ENCODE results near the gene CHST8.
"Not testable (repeated sequence)": the region's sequence is repeated elsewhere in the genome, so short reads cannot be mapped to it uniquely, and the experiment has no call there.

The CHST8 gene

DNA sequence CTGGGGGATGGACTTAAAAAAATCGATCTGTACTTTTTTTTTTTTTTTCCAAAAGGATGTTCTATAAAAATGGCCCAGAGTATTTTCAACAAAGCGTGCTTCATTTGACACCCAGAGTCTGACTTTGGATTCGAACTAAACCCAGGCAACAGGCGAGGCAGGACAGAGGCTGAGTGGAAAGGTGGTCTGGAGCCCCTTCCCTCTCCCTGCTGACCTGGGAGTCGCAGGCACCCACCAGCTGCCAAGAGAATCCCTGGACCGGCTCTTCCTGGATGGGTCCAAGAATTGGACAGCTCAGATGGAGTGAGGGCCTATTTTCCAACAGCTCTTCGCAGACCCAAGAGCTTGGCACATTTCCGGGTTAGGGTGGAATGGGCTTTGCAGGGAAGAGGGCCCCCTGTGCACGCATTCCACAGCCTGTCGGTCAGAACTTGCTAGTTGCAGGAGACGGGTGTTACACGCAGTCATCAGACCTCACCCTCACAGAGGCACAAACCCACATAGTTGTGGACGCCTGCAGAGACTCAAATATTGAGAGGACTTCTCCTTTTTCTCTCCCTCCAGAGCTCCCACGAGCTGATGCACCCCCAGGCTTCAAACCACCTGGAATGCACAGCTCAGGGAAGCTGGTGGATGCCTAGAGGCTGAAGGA lies 190.1 kb downstream of the CHST8 start:
- DNase-seq (ENCODE audit: low read depth) = no peak

DNA sequence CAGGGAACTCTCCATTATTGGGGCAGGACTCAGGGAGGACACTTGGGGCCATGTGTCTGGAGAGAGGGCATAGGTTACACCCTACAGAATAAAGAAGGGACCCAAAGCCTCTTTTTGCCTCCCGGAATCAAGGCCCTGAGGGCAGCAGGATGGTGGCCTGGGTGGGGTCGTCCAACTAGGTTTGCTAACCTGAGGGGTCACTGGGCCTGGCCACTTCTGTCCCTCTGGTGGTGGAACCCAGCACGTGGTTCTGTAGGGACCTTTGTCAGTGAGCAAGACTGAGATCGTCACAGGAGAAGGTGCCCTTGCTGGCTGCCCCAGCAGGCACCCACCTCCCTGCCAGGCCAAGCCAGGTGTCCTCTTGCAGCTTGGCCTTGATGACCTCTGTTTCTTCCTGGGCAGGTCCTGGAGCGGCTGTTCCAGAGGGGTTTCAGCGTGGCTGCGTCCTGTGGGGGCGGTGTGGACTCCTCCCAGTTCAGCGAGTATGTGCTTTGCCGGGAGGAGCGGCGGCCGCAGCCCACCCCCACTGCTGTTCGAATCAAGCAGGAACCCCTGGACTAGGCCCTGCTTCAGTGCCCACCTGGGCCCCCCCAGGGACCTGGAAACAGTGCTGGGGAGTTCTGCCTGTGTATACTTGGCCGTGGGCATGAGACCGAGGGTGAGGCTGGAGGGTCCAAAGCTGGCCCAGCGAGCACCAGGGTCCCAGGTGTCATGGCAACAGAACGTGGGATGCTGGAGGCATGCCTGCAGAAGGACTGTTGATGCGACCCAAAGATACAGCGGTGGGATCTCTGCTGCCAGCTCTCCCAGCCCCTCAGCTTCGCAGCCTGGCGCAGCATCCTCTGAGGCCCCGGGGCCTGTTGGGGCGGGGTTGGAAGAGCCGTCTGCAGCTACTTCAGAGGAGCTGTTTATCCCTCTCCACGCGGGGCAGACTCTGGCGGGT lies 190.9 kb downstream of the CHST8 start:
- DNase-seq (ENCODE audit: low read depth) = no peak

DNA sequence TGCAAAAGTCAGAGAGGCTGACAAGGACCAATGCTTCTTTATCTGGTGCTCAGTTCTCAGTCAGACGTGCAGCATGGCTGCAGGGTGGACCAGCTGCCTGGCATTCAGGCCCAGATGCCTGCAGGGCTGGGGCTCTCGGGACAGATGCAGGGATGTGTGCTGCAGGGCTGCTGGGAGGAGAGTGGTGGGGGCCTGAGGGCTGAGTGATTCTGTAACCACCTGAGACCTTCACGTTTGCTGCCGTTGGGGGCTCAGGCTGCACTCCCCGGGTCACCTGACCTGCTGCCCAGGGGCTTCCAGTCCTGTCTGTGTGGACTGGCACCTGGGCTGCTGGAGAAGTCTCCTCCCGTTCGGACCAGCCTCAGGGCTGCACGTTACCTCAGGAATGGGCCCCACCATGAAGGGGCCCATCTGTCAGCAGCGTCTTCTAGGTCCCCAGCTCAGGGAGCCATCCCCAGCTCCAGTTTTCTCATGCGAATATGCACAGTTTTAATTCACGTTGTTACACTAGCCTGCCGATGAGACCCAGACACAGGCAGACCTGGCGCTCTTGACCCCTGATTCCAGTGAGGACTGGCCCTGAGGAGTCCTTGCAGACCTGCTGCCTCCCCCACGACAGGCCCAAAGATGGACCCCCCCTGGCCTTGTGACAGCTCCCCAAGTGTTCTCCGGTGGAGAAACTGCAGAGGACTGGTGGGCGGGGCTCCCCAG lies 191.8 kb downstream of the CHST8 start:
- no peak for DNase-seq (ENCODE audit: low read depth)

DNA sequence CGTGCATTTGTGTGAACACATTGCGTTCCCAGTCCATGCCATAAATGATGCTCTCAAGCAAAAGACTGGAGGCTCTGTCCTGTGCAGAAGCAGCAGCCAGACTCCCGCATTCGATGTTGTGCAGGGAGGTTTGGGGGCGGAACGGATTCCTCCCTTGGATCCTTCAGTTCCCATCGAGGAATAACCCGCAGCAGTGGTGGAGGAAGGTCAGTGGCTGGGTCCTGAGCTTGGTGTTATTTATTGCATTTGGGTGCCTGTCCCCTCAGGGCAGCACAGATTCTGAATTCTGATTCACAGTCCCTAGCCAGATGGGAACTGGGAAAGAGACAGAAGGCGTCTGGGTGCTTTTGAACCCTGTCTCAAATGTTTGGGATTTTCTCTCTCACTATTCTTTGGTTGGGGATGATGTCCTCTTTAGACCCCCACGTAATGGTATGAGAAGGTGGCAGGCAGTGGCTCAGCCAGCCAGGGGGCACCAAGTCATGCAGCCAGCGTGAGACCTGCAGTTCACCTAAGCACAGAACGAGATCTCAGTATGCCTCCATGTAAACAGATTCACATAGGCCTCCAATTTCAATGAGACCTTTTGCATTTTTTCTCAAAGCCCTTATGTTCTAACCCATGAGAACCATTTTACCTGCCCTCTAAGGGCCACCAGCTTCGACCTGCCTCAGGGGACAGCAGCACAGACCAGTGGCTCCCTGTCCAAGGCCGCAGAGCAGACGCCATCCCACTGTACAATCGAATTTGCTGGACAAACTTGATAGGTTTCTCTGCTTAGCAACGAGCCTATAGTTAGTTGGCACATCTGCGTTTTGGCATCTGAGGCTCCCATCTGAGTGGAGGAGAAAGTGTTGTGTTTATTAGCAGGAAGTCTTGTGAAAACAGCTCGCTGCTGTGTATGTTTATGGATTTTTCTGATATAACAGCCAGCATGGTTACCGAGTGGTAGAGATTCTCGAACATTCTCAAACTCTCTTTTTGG lies 192.7 kb downstream of the CHST8 start:
- no peak for DNase-seq (ENCODE audit: low read depth)

DNA sequence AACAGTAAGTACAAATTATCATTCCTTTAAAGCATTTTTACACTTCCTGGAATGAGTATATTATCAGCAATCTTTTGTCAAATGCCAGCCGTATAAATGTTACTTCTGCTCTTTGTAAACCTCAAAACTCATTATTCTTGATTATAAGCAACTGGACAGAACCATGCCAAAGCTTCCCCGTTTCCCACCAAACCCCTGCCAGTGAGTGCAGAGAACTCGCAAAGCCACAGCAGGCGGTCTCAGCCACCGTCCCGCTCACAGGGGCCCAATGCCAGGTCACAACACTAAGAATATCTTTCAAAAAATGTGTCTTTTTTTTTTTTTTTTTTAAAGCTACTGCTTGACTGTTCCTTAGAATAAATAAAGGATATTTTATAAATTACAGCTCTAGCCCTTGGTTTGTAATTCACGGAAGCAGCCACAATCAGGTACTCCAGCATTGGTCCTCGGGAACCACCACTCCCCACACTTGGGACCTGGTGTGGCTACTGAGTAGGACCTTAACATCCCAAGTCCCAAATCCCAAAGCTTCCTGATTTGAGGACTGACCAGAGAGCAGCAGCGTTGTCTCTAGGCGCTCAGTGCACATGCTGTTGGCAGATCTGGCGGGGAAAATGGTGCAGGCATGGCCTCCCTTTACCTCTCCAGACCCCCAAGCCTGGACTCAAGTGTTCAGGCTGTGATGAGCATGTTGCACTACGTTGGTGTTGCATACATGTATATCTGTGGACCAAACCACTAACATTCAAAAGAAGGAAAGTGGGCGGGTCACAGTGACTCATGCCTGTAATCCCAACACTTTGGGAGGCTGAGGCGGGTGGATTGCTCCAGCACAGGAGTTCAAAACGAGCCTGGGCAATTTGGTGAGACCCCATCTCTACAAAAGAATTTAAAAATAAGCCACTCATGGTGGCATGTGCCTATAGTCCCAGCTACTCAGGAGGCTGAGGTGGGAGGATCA lies 193.9 kb downstream of the CHST8 start:
- DNase-seq (ENCODE audit: low read depth) = no peak

DNA sequence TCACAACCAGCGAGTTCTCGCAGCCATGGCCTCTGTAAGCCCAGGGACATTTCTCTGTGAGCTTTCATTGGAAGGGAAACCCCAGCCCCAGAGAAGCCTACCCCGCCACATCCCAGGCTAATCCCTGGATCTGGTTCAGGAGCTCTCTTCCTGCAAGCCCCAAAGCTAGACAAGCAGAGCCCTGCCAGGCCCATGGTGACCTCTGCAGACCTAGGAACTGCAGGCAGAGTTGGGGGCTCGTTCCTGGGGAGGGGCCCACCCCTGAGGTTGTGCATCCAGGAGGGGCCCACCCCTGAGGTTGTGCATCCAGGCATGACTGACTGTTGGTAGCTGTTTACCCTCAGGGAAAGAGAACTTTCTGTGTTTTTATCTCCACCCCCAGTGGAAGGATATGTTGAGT lies 196.7 kb downstream of the CHST8 start:
- DNase-seq (ENCODE audit: low read depth) = no peak

DNA sequence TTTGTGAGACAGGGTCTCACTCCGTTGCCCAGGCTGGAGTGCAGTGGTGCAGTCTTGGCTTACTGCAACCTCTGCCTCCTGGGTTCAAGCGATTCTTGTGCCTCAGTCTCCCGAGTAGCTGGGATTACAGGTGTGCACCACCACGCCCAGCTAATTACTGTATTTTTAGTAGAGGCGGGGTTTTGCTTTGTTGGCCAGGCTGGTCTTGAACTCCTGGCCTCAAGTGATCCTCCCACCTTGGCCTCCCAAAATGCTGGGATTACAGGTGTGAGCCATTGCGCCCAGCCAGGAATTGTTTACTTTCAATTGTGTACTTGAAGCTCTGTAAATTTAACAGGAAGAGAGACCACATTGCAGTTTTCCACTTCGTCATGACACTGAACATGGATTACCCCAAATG lies 197.3 kb downstream of the CHST8 start:
- not testable (repeated sequence) for DNase-seq (ENCODE audit: low read depth)

DNA sequence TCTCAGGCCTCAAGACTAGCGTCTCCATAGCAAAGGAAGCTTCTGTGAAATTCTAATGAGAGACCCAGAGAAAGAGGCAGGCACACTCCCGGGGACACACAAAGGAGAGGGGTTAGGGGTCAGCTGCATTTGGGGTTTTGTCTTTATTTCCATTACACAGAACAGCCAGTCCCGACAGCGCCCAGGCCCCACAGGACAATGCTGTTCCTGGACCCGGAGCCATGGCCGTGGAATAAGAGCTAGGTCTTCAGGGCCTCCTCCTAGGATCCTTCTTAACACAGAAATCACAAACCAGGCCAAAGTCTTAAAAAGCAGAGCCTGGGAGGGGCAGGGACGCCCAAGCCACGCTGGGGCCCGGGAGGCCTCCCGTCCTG lies 197.7 kb downstream of the CHST8 start:
- DNase-seq (ENCODE audit: low read depth) = no peak

DNA sequence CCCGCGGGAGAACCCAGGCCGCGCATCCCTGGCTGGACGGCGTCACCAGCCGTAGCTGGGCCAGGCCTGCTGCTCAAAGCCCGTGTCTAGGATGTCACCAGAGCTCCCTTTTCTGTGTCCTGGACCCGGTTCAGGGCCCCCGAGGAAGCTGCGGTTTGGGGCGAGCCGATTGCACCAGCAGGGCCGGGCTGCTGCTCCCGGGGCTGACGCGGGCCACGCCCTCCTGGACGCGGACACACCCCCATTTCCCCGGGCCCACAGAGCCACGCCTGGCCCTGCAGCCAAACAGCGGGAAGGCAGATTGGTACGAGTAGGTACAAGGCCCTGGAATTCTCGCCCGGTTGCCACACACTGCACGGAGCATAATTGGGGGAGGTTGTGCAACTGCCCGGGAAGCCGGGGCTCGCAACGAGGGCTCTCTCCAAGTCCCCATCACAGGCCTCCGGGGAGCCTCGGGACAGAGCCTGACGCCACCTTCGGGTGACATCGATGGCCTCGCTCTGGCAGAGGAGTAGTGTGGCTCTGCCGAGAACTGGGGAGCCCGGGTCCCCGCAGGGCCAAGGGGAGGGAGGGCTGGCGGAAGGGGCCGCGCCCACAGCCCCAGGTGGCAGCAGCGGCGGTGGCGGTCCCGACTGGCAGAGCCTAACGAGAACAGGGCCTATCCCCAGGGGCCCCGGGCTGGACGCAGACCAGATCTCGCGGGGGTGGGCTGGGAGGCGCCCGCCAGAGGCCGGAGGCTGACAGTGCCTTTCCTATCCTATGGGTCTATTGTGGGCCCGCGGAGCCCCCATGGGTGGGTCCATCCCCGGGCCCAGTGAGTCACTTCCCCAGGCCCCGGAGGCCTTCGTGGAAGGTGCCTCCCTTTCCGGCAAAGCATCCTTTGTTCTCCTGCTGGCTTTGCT lies 198.4 kb downstream of the CHST8 start:
- DNase-seq (ENCODE audit: low read depth) = peak; percentile 36

DNA sequence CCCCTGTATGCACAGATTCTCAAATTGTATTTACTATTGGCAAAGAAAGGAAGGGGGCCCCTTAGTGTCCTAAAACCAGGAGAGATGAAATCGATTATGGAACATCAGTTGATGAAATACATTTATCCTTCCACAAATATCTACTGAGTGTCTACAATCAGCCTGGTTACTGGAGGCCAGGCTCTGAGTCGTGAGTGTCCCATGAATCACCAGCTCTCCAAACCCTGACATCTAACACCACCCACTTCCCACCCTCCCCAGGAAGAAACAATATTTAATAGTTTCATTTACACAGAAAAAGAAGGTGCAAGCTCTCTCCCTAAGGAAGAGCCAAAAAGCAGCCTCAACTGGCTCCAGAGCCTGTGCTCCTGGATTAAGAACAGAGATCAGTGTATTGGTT lies 200.1 kb downstream of the CHST8 start:
- no peak for DNase-seq (ENCODE audit: low read depth)

Data from activated T-cell treated with anti-CD3 and anti-CD28 coated beads for 24 hours (primary cell).